Activated T-cell treated with anti-CD3 and anti-CD28 coated beads, Interleukin-2, amount 50 U/mL, for 24 hours (primary cell): Measurements from ENCODE around the gene ABCG8.

Source experiments
- DNase-seq: peaks from one replicate; pipeline ENCODE4 v3.0.0-alpha.2; 2020
- H3K27ac Mint-ChIP-seq: 2 replicates; pipeline ENCODE4 v1.8.0; 2020; ENCODE audit warnings: mild to moderate bottlenecking, mixed read lengths
- H3K27me3 Mint-ChIP-seq: 2 replicates; pipeline ENCODE4 v1.8.0; 2020; ENCODE audit warnings: mixed read lengths
- H3K36me3 Mint-ChIP-seq: 2 replicates; pipeline ENCODE4 v1.8.0; 2020; ENCODE audit warnings: low read depth, mixed read lengths
- H3K4me1 Mint-ChIP-seq: 2 replicates; pipeline ENCODE4 v1.8.0; 2020; ENCODE audit warnings: low read depth, mixed read lengths
- H3K4me3 Mint-ChIP-seq: 2 replicates; pipeline ENCODE4 v1.8.0; 2020; ENCODE audit warnings: mild to moderate bottlenecking, moderate library complexity, mixed read lengths
- H3K9me3 Mint-ChIP-seq: 2 replicates; pipeline ENCODE4 v1.8.0; 2020; ENCODE audit warnings: mixed read lengths

Gene ABCG8

DNA sequence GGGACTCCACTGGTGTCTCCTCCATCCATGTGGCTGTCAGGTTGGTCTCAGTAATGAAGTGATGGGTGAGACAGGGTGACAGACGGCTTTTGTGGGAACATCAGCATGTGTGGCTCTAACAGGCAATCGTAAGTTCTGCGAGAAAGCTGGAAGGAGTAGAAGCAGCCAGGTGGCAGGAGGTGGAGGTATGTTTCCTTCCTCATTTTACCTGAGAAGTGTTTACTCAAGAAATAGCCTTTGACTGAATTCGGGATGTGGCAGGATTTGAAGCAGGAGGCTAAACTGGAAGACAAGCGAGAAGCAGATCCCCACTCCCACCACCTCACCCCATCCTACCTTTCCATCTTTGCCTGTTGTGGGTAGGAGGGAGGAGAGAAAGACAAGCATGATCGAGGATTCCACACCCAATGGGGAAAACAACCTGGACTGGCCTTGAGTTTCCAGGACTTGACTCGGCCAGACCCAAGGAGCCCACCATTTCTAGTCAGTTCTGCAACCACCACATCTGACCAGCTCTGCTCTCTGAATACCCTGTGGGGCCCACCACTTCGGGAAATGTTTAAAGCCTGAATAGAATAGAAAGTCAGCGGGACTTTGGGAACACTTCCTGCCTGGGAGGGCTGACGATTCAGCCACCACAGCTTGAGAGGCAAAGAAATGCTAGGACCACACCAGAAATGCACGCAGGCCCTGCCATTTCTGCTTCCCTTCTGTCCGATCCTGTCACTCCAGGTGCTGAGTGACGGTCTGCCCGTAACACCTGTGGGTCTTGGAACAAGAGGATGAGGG is 1.2 kb downstream of the ABCG8 start:
- Mint-ChIP-seq H3K36me3 (no peaks in the 10 kb centered on the region), H3K4me3 (no peak overlapping the region), H3K4me1 (no peaks in the 10 kb centered on the region), H3K9me3 (no peaks in the 10 kb centered on the region), H3K27me3 (no peaks in the 10 kb centered on the region), H3K27ac (no peak overlapping the region)
- DNase-seq, result no peak

DNA sequence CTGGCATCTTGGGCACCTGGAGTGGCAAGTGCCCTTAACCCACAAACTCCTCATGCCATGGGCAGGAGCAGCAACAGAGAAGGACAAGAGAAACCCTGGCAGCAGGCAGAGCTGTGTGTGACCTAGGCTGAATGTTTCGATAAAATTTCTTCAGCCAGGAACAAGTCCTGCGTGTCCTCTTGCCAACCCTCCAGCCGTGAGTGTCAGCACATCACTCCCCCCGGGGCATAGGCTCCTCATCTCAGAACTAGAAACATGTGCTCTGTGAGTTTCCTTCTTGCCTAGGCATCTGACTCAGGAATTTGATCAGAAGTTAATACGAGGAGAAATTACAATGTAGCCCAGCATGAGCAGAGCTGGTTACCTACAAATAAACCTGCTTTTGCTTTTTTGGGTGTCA is 2.2 kb downstream of the ABCG8 start:
- H3K36me3 Mint-ChIP-seq, result no peaks in the 10 kb centered on the region
- no peak overlapping the region for H3K27ac Mint-ChIP-seq
- no peaks in the 10 kb centered on the region for H3K4me1 Mint-ChIP-seq
- no peaks in the 10 kb centered on the region for H3K9me3 Mint-ChIP-seq
- H3K27me3 Mint-ChIP-seq, result no peaks in the 10 kb centered on the region
- no peak for DNase-seq
- no peak overlapping the region for H3K4me3 Mint-ChIP-seq

DNA sequence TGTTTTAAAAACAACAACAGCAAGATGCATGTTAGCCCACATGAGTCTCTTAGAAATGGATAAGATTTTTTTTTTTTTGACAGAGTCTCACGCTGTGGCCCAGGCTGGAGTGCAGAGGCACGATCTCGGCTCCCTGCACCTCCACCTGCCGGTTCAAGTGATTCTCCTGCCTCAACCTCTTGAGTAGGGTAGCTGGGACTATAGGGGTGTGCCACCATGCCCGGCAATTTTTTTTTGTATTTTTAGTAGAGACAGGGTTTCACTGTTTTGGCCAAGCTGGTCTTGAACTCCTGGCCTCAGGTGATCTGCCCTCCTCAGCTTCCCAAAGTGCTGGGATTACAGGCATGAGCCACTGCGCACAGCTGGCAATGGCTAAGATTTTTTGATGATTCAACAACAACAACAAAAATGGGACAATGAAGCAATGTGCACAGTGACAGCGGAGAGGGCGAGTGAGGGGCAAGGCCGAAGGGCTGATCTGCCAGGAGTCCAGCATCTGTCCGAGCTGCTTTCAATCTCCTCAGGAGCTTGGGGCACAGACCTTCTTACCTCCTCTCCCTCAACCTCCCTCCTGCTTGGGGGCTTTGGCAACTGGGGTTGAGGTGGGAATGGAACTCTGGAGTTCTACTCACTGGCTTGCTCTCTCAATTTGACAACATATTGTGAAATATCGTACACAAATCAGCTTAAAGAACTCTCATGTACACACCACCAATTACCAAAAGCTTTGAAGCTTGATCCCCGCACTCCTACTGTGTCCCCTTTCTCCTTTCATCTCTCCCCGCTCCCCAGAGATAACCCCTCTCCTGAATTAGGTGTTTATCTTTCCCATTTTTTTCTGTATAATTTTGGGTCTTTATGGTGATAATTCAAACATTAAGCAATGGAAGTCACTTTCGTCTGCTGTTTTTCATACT is 3.4 kb downstream of the ABCG8 start:
- no peak for DNase-seq
- H3K9me3 Mint-ChIP-seq, result no peaks in the 10 kb centered on the region
- no peak overlapping the region for H3K4me3 Mint-ChIP-seq
- H3K4me1 Mint-ChIP-seq, result no peaks in the 10 kb centered on the region
- H3K27ac Mint-ChIP-seq, result no peak overlapping the region
- H3K27me3 Mint-ChIP-seq, result no peaks in the 10 kb centered on the region
- no peaks in the 10 kb centered on the region for H3K36me3 Mint-ChIP-seq

DNA sequence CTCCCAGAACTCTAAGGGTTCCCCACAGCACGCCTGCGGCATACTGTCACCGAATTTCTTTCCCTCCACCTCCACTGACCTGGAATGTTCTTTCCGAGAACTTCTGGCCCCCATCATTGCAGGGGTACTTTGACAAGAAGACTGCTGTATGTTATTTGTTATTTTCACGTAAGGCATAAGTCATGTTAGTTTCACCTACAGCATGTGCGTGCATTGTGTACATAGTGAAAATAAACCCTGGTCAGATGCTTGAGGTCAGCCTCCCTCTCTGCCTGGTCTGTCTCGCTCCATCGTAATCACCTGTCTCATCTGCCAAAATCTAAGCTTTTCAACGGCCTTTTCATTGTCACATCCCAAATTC is 4.1 kb downstream of the ABCG8 start:
- H3K36me3 Mint-ChIP-seq, result no peaks in the 10 kb centered on the region
- H3K4me3 Mint-ChIP-seq, result no peak overlapping the region
- H3K27me3 Mint-ChIP-seq, result no peaks in the 10 kb centered on the region
- no peak overlapping the region for H3K27ac Mint-ChIP-seq
- H3K4me1 Mint-ChIP-seq, result no peaks in the 10 kb centered on the region
- no peak for DNase-seq
- no peaks in the 10 kb centered on the region for H3K9me3 Mint-ChIP-seq

DNA sequence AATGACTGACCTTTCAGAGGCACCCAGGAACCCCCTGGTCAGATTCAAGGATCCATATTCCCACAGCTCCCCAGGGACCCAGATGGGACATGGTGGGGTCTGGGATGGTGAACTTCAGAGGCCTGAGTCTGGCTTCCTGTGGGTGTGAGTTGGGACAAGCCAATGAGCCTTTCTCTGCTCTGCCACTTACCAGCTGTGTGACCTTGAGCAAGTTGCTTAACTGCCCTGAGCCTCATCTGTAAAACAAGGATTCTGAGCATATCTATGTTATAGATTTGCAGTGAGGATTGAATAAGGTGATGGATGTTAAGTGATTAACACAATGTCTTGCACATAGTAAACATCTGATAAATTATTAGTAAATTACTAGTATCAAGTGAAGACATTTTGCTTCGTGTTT is 6.4 kb downstream of the ABCG8 start:
- no peak for DNase-seq
- Mint-ChIP-seq H3K36me3 (no peaks in the 10 kb centered on the region), H3K4me1 (no peaks in the 10 kb centered on the region), H3K27me3 (peaks cover 6% of the 10 kb centered on the region), H3K9me3 (no peaks in the 10 kb centered on the region), H3K4me3 (no peak overlapping the region), H3K27ac (no peak overlapping the region)

DNA sequence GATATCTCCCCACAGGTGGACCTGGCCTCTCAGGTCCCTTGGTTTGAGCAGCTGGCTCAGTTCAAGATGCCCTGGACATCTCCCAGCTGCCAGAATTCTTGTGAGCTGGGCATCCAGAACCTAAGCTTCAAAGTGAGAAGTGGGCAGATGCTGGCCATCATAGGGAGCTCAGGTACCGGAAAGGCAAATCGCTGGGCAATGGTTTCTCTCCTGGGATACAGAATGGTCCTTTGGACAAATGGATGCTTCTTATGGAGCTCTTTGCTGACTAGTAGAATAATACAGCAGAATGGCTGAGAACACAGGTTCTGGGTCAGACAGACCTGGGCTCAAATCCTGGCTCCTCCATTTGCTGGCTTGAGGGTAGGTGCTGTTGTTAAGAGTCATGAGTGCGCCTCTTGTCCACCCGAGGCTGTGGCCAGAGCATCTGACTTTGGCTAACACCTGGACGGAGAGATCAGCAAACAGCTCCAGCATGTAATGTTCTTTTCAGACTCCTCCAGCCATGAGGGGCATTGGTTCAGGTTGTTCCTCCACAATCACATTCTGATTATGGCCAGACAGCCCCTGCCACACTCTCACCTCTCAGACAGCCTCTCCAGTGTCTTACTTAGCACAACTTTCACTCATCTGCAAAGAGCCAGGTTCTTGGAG is 7.5 kb downstream of the ABCG8 start:
- H3K4me3 Mint-ChIP-seq, result no peak overlapping the region

DNA sequence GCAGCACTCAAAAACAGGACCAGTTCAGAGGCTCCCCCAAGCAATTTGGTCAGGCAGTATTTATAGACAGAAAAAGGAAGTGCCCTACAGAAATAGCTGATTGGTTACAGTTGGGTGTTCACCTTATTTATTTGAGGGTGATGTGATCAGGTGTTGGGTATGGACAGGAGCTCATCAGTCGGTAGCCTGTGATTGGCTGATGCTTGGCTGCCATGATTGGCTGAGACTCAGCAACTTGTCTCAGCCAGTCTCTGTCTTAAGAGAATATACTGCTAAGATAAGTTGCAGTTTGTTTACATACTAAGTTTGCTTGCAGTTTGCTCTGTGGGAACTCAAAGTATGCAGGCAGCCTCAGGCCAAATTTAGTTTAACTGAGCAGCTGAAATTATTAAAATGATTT is 9.4 kb downstream of the ABCG8 start:
- no peaks in the 10 kb centered on the region for H3K4me1 Mint-ChIP-seq
- no peak for DNase-seq
- H3K4me3 Mint-ChIP-seq, result no peak overlapping the region
- H3K9me3 Mint-ChIP-seq, result no peaks in the 10 kb centered on the region
- no peaks in the 10 kb centered on the region for H3K36me3 Mint-ChIP-seq
- no peak overlapping the region for H3K27ac Mint-ChIP-seq
- H3K27me3 Mint-ChIP-seq, result peaks cover 27% of the 10 kb centered on the region

More for the DNA sequence above, 7.5 kb downstream of the ABCG8 start:
- Mint-ChIP-seq H3K36me3 (no peaks in the 10 kb centered on the region), H3K27me3 (peaks cover 11% of the 10 kb centered on the region), H3K27ac (no peak overlapping the region), H3K9me3 (no peaks in the 10 kb centered on the region), H3K4me1 (no peaks in the 10 kb centered on the region)
- DNase-seq, result no peak

DNA sequence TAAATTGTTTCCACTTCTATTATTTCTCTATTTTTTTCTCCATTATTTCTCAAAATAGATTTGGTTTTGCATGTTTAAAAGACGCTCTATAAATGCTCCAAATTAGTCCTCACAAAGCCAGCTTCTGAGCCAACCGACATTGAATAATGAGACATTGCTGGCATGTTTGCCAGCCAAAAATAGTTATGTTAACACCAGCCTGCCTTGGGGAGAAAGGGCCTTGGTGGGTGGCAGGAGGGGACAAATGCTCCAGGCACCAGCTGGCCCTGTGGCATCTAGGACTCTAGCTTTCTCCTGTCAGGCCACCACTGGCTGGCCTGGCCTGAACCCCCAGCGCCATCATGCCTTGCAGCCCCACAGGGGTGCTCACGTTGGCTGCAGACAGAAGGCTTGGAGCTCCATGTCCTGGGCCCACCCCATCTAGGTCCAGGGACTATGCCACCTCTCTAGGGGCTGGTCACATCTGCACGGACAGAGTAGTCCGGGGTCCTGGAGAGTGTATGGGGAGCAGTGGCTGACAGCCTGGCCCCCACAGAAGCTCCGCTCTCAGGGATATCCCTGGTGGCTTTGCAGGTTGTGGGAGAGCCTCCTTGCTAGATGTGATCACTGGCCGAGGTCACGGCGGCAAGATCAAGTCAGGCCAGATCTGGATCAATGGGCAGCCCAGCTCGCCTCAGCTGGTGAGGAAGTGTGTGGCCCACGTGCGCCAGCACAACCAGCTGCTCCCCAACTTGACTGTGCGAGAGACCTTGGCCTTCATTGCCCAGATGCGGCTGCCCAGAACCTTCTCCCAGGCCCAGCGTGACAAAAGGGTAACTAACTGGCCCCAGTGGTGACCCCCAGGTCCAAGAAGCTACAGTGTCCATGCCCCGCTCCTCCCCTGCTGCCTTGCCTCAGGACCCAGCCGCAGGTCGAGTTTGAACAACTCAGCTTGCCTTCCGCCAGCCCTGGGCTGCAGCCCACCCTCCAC is 12.5 kb downstream of the ABCG8 start:
- H3K27me3 Mint-ChIP-seq, result peaks cover 50% of the 10 kb centered on the region
- DNase-seq, result no peak

DNA sequence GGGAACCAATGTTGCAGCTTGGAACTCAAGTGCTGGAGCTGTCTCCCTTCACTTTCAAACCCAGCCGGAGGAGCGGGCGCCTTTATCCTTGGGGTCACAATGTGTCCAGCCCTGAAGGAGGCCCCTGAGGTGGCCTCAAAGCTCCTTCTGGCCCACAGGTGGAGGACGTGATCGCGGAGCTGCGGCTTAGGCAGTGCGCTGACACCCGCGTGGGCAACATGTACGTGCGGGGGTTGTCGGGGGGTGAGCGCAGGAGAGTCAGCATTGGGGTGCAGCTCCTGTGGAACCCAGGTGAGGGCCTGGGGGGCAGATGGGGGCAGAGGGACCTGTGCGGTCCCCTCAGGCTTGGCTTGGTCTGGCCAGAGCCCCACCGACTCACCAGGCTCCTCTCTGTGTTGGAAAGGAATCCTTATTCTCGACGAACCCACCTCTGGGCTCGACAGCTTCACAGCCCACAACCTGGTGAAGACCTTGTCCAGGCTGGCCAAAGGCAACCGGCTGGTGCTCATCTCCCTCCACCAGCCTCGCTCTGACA is 13.5 kb downstream of the ABCG8 start:
- Mint-ChIP-seq H3K9me3 (no peaks in the 10 kb centered on the region), H3K27me3 (peaks cover 59% of the 10 kb centered on the region), H3K36me3 (no peaks in the 10 kb centered on the region), H3K27ac (no peak overlapping the region), H3K4me3 (no peak overlapping the region), H3K4me1 (no peaks in the 10 kb centered on the region)
- DNase-seq, result no peak

More for the DNA sequence above, 12.5 kb downstream of the ABCG8 start:
- Mint-ChIP-seq H3K4me3 (no peak overlapping the region), H3K4me1 (no peaks in the 10 kb centered on the region), H3K27ac (no peak overlapping the region), H3K9me3 (no peaks in the 10 kb centered on the region), H3K36me3 (no peaks in the 10 kb centered on the region)

DNA sequence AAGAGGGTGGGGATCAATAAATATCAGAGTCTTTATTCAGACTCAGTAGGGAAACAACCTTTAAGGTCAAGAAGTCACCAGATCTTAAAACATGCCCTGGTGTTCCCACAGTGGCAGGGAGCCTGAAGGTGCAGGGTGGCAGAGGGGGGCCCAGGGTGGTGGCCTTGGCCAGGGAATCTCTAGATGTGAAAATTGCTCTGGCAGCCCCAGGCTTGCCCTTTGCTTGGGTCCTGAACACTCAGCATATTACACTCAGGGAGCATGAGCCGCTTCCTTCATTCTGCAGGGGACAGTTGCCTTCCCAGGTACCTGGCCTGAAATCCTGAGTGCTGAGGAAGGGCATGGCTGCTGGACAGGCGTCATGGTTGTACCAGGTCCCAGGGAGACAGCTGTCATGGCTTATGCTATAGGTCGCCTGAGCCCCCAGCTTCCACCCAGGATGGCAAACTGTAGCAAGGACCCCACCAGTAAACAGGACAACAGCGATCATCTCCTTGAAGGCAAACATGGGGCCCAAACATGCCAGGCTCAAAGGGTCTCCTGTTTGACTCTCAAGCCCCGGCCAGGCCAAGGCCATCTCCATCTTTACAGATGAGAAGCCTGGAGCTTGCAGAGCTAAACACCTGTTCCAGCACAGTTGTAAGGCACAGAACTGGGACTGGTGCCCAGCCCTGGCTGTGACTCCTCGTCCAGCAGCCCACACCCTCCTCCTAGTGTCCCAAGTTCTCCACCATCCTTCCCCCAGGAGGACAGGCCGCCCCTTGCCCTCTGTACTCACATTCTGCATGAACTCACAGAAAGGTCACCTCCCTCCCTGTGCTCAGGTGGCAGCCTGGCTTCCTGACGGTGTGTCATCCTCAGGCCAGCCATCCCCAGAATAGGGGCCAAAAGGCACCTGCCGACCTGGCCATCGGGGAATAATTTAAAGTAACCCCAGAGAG is 14.6 kb downstream of the ABCG8 start:
- Mint-ChIP-seq H3K4me1 (no peaks in the 10 kb centered on the region), H3K4me3 (no peak overlapping the region), H3K27me3 (peaks cover 70% of the 10 kb centered on the region), H3K36me3 (no peaks in the 10 kb centered on the region), H3K27ac (no peak overlapping the region), H3K9me3 (no peaks in the 10 kb centered on the region)
- no peak for DNase-seq

DNA sequence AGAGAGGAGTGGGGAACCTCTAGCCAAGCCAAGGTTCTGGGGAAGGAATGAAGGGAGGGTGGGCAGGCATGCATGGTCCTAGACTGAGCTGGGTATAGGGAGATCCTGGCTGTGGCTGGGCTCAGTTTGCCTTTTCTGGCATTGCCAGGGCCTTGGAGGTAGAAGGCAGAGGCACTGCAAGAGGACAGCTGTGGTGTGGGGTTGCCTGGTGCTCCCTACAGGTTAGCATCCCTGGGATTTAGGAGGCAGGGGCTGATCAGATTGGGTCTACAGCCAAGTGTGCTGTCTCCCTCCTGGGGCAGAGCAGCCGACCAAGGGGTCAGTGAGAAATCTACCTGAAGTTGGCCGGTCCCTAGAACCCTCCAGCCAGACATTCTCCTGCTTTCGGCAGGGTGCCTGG is 15.9 kb downstream of the ABCG8 start:
- DNase-seq, result no peak
- H3K4me1 Mint-ChIP-seq, result no peaks in the 10 kb centered on the region
- H3K27ac Mint-ChIP-seq, result no peak overlapping the region
- H3K4me3 Mint-ChIP-seq, result no peak overlapping the region
- H3K9me3 Mint-ChIP-seq, result no peaks in the 10 kb centered on the region
- peaks cover 79% of the 10 kb centered on the region for H3K27me3 Mint-ChIP-seq
- H3K36me3 Mint-ChIP-seq, result no peaks in the 10 kb centered on the region

DNA sequence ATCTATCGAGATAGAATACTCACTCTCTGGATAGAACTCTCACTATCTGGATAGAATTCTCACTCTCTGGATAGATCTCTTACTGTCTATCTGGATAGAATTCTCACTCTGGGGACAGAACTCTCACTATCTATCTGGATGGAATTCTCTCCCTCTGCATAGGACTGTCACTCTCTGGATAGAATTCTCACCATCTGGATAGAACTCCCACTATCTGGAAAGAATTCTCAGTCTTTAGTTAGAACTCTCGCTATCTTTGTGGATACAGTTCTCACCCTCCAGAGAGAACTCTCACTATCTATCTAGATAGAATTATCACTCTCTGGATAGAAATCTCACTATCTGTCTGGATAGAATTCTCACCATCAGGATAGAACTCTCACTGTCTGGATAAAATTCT is 16.5 kb downstream of the ABCG8 start:
- Mint-ChIP-seq H3K36me3 (no peaks in the 10 kb centered on the region), H3K9me3 (no peaks in the 10 kb centered on the region), H3K27me3 (peaks cover 79% of the 10 kb centered on the region), H3K27ac (no peak overlapping the region), H3K4me3 (no peak overlapping the region), H3K4me1 (no peaks in the 10 kb centered on the region)
- no peak for DNase-seq

DNA sequence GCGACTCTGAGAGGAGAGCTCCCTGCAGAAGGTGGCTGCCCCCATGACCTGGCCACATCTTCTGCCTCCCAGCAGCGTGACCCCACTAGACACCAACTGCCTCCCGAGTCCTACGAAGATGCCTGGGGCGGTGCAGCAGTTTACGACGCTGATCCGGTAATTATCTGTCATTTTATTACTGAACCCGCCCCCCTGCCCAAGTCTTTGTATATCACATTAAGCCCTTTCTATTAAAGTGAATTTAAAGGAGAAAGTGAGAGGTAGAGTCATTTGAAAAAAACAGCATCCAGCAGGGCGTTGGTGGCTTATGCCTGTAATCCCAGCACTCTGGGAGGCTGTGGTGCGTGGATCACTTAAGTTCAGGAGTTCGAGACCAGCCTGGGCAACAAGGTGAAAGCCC is 33.4 kb downstream of the ABCG8 start:
- no peak overlapping the region for H3K27ac Mint-ChIP-seq
- H3K9me3 Mint-ChIP-seq, result no peaks in the 10 kb centered on the region
- no peaks in the 10 kb centered on the region for H3K4me1 Mint-ChIP-seq
- no peaks in the 10 kb centered on the region for H3K36me3 Mint-ChIP-seq
- no peak for DNase-seq
- peaks cover 41% of the 10 kb centered on the region for H3K27me3 Mint-ChIP-seq
- H3K4me3 Mint-ChIP-seq, result no peak overlapping the region
